Measurements from ENCODE around the gene TNFSF8.

GRCh38 chr9:114880291-114880745 is 50.1 kb downstream of the TNFSF8 start:
- TF ChIP-seq CTCF (IDR thresholded peaks at IDR 0.05) (no peak), RORB (CRISPR knock-in tag; IDR thresholded peaks at IDR 0.05) (no peak), ATF3 (CRISPR knock-in tag; conservative IDR thresholded peaks at IDR 0.05) (no peak), MAX (CRISPR knock-in tag; IDR thresholded peaks at IDR 0.05) (no peak), NR3C1 (CRISPR knock-in tag; conservative IDR thresholded peaks at IDR 0.05; ENCODE audit: low read depth) (no peak), ETV6 (CRISPR knock-in tag; IDR thresholded peaks at IDR 0.05) (no peak), FOXK1 (CRISPR knock-in tag; IDR thresholded peaks at IDR 0.05) (no peak), ATF2 (CRISPR knock-in tag; IDR thresholded peaks at IDR 0.05; ENCODE audit: borderline replicate concordance, low read depth) (no peak)

All from WTC11 (cell line).